Glutamatergic neuron (in vitro differentiated cells): ENCODE data around the gene EXT2. TPM values are rescaled to one million over a fixed set of nuclear protein-coding genes. Genes with fewer than 3 reads are reported as not detected.

ENCODE experiments used
- DNase-seq: peaks from one replicate; pipeline ENCODE4 v3.0.0; 2022
- H3K27ac Mint-ChIP-seq: one replicate; pipeline ENCODE4 v1.8.0; 2020; ENCODE audit warnings: mild to moderate bottlenecking, mixed read lengths, inconsistent platforms; ENCODE audit not compliant: unreplicated experiment
- H3K27me3 Mint-ChIP-seq: one replicate; pipeline ENCODE4 v1.8.0; 2020; ENCODE audit warnings: mild to moderate bottlenecking, moderate library complexity, mixed read lengths, inconsistent platforms; ENCODE audit not compliant: unreplicated experiment
- H3K36me3 Mint-ChIP-seq: one replicate; pipeline ENCODE4 v1.8.0; 2020; ENCODE audit warnings: mild to moderate bottlenecking, mixed read lengths, inconsistent platforms; ENCODE audit not compliant: unreplicated experiment
- H3K4me1 Mint-ChIP-seq: one replicate; pipeline ENCODE4 v1.8.0; 2020; ENCODE audit warnings: mild to moderate bottlenecking, low read depth, mixed read lengths, inconsistent platforms; ENCODE audit not compliant: unreplicated experiment
- H3K4me3 Mint-ChIP-seq: one replicate; pipeline ENCODE4 v1.8.0; 2020; ENCODE audit warnings: mild to moderate bottlenecking, mixed read lengths, inconsistent platforms; ENCODE audit not compliant: unreplicated experiment
- H3K9me3 Mint-ChIP-seq: one replicate; pipeline ENCODE4 v1.8.0; 2020; ENCODE audit warnings: mild to moderate bottlenecking, moderate library complexity, mixed read lengths, inconsistent platforms; ENCODE audit not compliant: unreplicated experiment
- total RNA-seq: library from RNA; stranded (reverse); fragmentation: NEBNext Ultra II Directional; extraction: Animal tissue kit (Norgen Biotek cat#: 25700); gene quantifications from one replicate; pipeline ENCODE4 v1.2.1, GENCODE V29; 2021; ENCODE audit not compliant: unreplicated experiment
- TF ChIP-seq, protein P1 (sequence below): fragments of 200-600 bp; sonication (generic); IDR thresholded peaks from one replicate; pipeline ENCODE4 v1.5.0; 2021; ENCODE audit not compliant: partially characterized antibody, unreplicated experiment

EXT2 gene
- total RNA-seq, 1 donor from 2014 or later: 46.3 TPM

DNA sequence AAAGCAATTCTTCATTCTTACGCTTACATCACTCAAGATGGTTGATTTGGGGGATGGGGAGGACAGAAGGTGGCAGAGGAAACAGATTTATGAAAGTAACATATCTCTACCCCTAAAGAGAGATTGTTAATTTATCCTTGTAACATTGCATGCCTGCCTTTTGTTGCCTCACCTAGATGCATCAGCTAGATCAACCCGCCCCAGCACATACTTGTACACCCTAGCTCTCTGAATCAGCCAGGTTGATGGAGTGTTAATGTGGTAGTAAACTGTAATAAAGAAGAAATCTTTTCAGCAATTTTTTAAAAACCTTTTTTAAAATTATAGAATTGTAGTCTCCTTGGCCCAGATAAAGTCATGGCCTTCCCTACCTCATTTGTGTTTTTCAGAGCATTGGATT, 51.5 kb downstream of the EXT2 start:
- Mint-ChIP-seq H3K9me3 (no peaks in the 10 kb centered on the region), H3K27me3 (no peaks in the 10 kb centered on the region), H3K36me3 (peaks cover 9% of the 10 kb centered on the region), H3K4me1 (peaks cover 4% of the 10 kb centered on the region), H3K27ac (no peak overlapping the region), H3K4me3 (no peak overlapping the region)
- TF ChIP-seq, protein P1, sequence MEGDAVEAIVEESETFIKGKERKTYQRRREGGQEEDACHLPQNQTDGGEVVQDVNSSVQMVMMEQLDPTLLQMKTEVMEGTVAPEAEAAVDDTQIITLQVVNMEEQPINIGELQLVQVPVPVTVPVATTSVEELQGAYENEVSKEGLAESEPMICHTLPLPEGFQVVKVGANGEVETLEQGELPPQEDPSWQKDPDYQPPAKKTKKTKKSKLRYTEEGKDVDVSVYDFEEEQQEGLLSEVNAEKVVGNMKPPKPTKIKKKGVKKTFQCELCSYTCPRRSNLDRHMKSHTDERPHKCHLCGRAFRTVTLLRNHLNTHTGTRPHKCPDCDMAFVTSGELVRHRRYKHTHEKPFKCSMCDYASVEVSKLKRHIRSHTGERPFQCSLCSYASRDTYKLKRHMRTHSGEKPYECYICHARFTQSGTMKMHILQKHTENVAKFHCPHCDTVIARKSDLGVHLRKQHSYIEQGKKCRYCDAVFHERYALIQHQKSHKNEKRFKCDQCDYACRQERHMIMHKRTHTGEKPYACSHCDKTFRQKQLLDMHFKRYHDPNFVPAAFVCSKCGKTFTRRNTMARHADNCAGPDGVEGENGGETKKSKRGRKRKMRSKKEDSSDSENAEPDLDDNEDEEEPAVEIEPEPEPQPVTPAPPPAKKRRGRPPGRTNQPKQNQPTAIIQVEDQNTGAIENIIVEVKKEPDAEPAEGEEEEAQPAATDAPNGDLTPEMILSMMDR: no peak
- DNase-seq: no peak

DNA sequence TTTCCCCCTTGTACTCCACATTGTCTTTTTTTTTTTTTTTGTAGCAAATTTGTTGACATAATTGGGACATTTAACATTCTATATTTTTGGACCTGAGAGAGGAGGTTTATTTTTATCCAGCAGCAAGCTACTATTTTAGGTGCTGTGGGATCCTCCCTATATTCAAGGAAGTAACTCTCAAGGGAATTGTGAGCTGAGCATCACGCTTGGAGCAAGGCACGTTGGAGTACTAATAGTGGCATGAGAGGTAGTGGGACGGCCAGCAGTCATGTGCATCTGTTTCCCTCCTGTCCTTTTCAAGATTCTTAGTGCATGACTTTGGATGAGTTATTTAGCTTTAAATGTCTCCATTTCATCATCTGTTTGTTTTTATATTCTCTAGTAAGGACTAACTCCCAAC, 52.3 kb downstream of the EXT2 start:
- H3K36me3 Mint-ChIP-seq: peaks cover 12% of the 10 kb centered on the region
- H3K27me3 Mint-ChIP-seq: no peaks in the 10 kb centered on the region
- TF ChIP-seq, protein P1: no peak
- H3K4me1 Mint-ChIP-seq: peaks cover 4% of the 10 kb centered on the region
- no peak overlapping the region for H3K27ac Mint-ChIP-seq
- H3K9me3 Mint-ChIP-seq: no peaks in the 10 kb centered on the region
- DNase-seq: no peak
- H3K4me3 Mint-ChIP-seq: no peak overlapping the region

DNA sequence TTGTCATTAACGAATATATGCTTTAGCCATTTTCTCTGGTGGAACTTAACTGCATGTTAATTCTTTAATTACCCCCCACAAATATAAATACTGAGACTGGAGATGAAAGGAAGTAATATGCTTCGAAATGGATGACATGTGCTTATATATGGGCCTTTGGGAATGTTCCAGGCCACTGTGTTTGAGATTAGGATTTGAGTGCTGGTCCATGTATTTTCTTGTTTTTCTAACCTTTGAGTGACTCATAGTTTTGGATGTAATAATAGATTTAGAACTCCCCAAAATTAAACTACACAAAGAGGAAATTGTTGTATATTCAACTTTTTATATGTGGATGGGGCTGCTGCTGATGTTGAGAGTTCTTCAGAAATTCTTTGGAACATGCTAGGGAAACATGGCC, 54.2 kb downstream of the EXT2 start:
- Mint-ChIP-seq H3K36me3 (peaks cover 14% of the 10 kb centered on the region), H3K4me1 (peaks cover 4% of the 10 kb centered on the region), H3K27me3 (no peaks in the 10 kb centered on the region), H3K27ac (no peak overlapping the region), H3K4me3 (no peak overlapping the region), H3K9me3 (no peaks in the 10 kb centered on the region)
- DNase-seq: no peak
- TF ChIP-seq, protein P1: no peak

DNA sequence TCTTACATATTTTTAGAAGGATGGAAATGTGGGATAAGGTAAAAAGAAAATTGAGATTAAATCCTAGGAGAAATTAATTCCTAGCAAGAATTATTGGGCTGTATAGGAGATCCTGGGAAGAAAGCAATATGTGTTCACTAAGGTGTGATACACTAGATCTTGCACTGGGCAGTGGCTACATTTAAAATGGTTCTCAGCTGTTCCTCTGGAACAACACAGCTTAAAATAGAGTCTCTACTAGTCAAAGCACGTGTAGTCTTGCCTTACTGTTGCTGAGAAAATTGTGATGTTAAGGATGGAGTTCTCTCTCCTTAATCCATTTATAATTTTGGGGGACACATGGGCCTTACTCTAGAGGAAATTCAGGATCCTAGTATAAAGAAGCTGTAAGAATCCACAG, 54.9 kb downstream of the EXT2 start:
- Mint-ChIP-seq H3K27ac (no peak overlapping the region), H3K4me1 (peaks cover 4% of the 10 kb centered on the region), H3K36me3 (peaks cover 14% of the 10 kb centered on the region), H3K27me3 (no peaks in the 10 kb centered on the region), H3K9me3 (no peaks in the 10 kb centered on the region), H3K4me3 (no peak overlapping the region)
- TF ChIP-seq, protein P1: no peak
- DNase-seq: no peak

DNA sequence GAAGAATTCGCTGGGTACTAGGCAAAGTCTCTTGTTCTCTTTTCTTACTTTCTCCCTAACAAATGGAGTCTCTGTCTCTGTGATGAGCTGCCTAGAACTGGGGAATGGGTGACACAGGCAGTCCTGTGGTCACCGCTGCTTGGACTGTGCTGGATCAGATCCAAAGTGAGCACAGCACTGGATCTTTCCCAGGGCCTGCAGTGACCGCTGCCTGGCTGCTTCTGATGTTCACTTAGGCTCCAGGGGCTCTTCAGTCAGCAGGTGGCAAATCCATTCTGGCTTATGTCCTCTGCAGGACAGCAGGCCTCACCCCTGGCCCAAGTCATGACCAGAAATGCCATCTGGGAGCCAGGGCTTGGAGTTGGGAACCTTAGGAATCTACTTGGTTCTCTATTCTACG, 61.5 kb downstream of the EXT2 start:
- Mint-ChIP-seq H3K9me3 (peaks cover 4% of the 10 kb centered on the region), H3K27ac (no peak overlapping the region), H3K36me3 (peaks cover 8% of the 10 kb centered on the region), H3K4me3 (no peak overlapping the region), H3K27me3 (peaks cover 2% of the 10 kb centered on the region), H3K4me1 (peaks cover 5% of the 10 kb centered on the region)
- TF ChIP-seq, protein P1: no peak
- no peak for DNase-seq
